HAP-1 (cell line): ENCODE measurements around the gene SEC23A.
"Not testable (repeated sequence)": the region's sequence is repeated elsewhere in the genome, so short reads cannot be mapped to it uniquely, and the experiment has no call there.

Experiments used
- DNase-seq, 2 experiments: peaks; one replicate each; pipeline ENCODE4 v3.0.0-alpha.2; 2016 to 2020; ENCODE audit warnings: low spot score in 2 of 2
- H3K27me3 ChIP-seq: fragments of 250-450 bp; sonication (Bioruptor Pico); 2 replicates; pipeline ENCODE4 v1.5.1; 2020; ENCODE audit warnings: low read depth, mild to moderate bottlenecking, moderate library complexity
- H3K36me3 ChIP-seq: fragments of 250-450 bp; sonication (Bioruptor Pico); replicated peaks from 2 replicates; pipeline ENCODE4 v1.5.1; 2020; ENCODE audit warnings: mild to moderate bottlenecking
- H3K4me1 ChIP-seq: fragments of 250-450 bp; sonication (Bioruptor Pico); 2 replicates; pipeline ENCODE4 v1.5.1; 2020; ENCODE audit warnings: mild to moderate bottlenecking
- H3K4me3 ChIP-seq: fragments of 250-450 bp; sonication (Bioruptor Pico); 2 replicates; pipeline ENCODE4 v1.5.1; 2020; ENCODE audit warnings: mild to moderate bottlenecking, moderate library complexity
- H3K9me3 ChIP-seq: fragments of 250-450 bp; sonication (Bioruptor Pico); 2 replicates; pipeline ENCODE4 v1.5.1; 2020; ENCODE audit warnings: mild to moderate bottlenecking, moderate library complexity
- in situ Hi-C: fragments of 300-500 bp; cut with MboI; formaldehyde crosslinking; loops from 3 replicates; pipeline ENCODE4 v1.14.3; 2020; ENCODE audit warnings: low sequenced_read_pairs, inconsistent platforms, mixed read lengths

SEC23A gene

DNA sequence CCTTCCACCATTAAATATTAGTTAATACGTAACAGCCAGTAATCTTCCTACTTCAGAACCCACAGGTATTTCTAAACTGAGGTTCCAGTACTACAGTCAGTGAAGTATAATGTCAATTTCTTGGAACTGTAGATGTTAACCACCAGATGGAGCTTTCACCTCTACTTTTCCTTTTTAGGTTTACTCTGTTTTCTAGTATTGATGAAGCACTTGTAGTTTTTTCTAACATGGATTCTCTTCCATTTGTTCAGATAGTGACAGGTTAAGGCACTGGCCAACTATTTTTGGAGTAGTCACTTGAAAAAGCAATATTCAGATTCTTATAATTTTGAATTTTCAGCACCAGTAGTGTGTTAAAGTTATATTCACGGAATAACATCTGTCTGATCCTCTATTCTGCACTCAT lies 4.6 kb upstream of the SEC23A start:
- DNase-seq = peak in 1 of 2 experiments; percentile 68
- in situ Hi-C loops = loop anchor here (5.0 to 10.0 kb wide), 2 partner anchors 65 to 267 kb away; partner anchors contain the start of gene TRAPPC6B
- H3K27me3 ChIP-seq = no peaks in the 10 kb centered on the region
- no peak overlapping the region for H3K4me3 ChIP-seq
- H3K9me3 ChIP-seq = no peaks in the 10 kb centered on the region
- H3K36me3 ChIP-seq = no peaks in the 10 kb centered on the region
- H3K4me1 ChIP-seq = peaks cover 34% of the 10 kb centered on the region

DNA sequence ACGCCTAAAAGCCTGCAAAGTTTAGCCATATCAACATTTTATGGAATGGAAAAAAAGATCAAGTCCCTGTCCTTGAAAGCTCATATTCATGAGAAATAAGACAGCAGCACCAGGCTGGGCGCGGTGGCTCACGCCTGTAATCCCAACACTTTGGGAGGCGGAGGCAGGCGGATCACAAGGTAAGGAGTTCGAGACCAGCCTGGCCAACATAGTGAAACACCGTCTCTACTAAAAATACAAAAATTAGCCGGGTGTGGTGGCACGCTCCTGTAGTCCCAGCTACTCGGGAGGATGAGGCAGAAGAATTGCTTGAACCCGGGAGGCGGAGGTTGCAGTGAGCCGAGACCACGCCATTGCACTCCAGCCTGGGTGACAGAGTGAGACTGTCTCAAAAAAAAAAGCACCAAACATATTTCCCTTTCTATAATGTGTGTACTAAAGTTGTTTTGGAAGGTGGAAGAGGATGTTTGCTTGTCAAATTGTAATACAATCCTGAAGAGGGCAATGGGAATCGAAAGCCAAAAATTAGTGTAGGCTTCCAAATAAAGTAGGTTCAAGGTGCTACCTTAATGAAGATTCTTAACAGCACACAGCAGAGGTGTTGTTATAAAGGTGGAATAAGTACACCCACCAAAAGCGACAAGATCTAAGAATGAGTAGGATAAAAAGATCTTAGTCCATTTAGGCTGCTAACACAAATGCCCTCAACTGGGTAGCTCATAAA lies 1.2 kb upstream of the SEC23A start:
- not testable (repeated sequence) for H3K9me3 ChIP-seq, H3K27me3 ChIP-seq, H3K36me3 ChIP-seq, DNase-seq
- in situ Hi-C loops = loop anchor here (10.0 kb wide), 1 partner anchor 271 kb away; no protein-coding TSS in a partner anchor
- Histone ChIP-seq H3K4me3 (peak overlapping the region; percentile 59), H3K4me1 (peaks cover 18% of the 10 kb centered on the region)

DNA sequence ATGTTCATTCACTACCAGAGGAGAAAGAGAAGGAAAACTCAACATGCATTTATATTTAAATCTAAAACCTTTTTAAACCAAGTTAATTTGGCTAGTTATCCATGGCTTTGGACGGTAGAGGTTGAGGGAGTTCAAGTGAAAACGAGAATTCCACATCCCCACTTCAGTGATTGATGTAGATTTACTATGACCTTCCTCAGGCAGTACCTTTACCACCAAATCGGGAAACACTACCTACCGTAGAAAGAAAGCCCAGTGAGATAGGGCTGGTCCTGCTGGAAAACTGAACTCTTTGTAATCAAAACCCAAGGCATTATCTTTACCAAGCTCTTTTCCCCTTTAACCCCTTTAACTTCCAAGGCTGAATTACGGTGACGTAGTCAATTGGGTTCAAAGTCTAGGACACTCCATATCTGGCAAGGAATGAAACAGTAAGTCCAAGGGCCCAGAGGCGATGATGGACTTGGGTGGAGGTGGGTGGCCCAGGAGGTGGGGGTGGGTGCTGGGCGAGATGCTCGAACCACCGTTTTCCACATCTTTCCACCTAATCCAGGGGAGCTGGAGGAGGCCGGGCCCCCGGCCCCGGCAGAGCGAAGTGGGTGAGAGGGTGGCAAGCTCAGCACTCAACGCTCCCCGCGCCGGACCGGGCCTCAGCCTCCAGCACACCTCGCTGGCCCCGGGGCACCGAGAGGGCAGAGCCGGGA lies 618 bp downstream of the SEC23A start:
- peak; percentile 30 to 46 for DNase-seq
- in situ Hi-C loops = loop anchor here (10.0 kb wide), 1 partner anchor 272 kb away; no protein-coding TSS in a partner anchor
- Histone ChIP-seq H3K9me3 (no peaks in the 10 kb centered on the region), H3K4me1 (peaks cover 17% of the 10 kb centered on the region), H3K27me3 (no peaks in the 10 kb centered on the region), H3K36me3 (no peaks in the 10 kb centered on the region; the same call in 1 of the 2 replicates), H3K4me3 (peak overlapping the region; percentile 59)

DNA sequence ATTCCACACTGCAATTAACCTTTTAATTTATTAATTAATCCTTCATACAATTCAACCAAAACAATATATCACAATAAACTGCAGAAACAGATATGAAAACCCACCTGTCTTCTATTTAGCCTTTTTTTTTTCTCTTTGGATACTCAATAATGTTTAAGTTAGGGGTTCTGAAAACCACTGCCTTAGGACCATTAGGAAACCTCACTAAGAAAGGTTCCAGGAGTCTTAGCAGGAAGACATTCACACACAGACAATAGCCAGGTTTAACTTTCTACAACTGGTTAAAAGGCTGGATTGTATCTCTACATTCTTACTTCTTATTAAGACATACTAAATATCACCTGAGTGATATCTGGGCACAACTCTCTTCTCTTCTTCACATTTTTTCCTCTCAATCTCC lies 3.3 kb downstream of the SEC23A start:
- Histone ChIP-seq H3K36me3 (peaks cover 3% of the 10 kb centered on the region), H3K9me3 (no peaks in the 10 kb centered on the region), H3K27me3 (no peaks in the 10 kb centered on the region), H3K4me1 (peaks cover 15% of the 10 kb centered on the region), H3K4me3 (no peak overlapping the region)
- DNase-seq = no peak
- in situ Hi-C loops = loop anchor here (10.0 kb wide), 1 partner anchor 275 kb away; no protein-coding TSS in a partner anchor

DNA sequence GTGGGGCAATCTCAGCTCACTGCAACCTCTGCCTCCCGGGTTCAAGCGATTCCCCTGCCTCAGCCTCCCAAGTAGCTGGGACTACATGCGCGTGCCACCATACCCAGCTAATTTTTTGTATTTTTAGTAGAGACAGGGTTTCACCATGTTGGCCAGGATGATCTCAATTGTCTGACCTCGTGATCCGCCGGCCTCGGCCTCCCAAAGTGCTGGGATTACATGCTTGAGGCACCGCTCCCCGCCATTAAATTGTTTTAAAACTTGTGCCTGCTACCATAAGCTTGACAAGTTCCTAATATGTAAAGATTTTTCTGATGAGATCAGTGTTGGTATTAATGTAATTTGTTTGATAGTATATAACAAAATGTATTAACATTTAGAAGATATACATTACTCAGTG lies 3.8 kb downstream of the SEC23A start:
- H3K9me3 ChIP-seq, H3K27me3 ChIP-seq, H3K4me3 ChIP-seq, in situ Hi-C loops, H3K36me3 ChIP-seq, DNase-seq: not testable (repeated sequence)
- peaks cover 15% of the 10 kb centered on the region for H3K4me1 ChIP-seq

DNA sequence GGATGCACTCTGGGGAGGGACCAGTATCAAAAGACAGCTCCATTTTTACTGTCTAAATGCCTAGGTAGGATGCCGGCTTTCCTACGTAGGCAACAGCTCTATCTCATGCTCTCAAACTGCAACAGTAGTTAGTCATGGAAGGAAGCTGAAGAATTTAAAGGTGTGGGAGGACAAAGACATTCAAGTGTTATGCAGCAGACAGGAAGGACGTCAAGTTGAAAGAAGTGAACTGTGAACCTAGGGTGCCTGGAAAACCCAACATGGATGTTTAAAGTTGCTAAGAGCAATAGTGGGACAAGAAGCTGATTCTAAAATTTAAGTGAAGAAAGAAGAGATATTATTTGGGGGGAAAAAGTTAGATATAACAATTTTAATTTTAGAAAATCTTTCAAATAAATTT lies 5.9 kb downstream of the SEC23A start:
- in situ Hi-C loops = no loop called here

GRCh38 chr14:39094515-39094914 lies 8.5 kb downstream of the SEC23A start:
- in situ Hi-C loops = no loop called here

More for the DNA sequence above, 5.9 kb downstream of the SEC23A start:
- no peak overlapping the region for H3K4me3 ChIP-seq
- no peak for DNase-seq
- peaks cover 24% of the 10 kb centered on the region for H3K36me3 ChIP-seq
- no peaks in the 10 kb centered on the region for H3K9me3 ChIP-seq
- no peaks in the 10 kb centered on the region for H3K27me3 ChIP-seq
- H3K4me1 ChIP-seq = peaks cover 11% of the 10 kb centered on the region

GRCh38 chr14:39091716-39092115 lies 11.3 kb downstream of the SEC23A start:
- peaks cover 59% of the 10 kb centered on the region for H3K36me3 ChIP-seq
- no peaks in the 10 kb centered on the region for H3K9me3 ChIP-seq
- no peaks in the 10 kb centered on the region for H3K4me1 ChIP-seq
- in situ Hi-C loops = no loop called here
- no peak for DNase-seq
- no peaks in the 10 kb centered on the region for H3K27me3 ChIP-seq
- H3K4me3 ChIP-seq = no peak overlapping the region

More at GRCh38 chr14:39094515-39094914, 8.5 kb downstream of the SEC23A start:
- H3K27me3 ChIP-seq = no peaks in the 10 kb centered on the region
- H3K4me3 ChIP-seq = no peak overlapping the region
- H3K9me3 ChIP-seq = no peaks in the 10 kb centered on the region
- DNase-seq = no peak
- peaks cover 2% of the 10 kb centered on the region; the same call in 1 of the 2 replicates for H3K4me1 ChIP-seq
- H3K36me3 ChIP-seq = peaks cover 50% of the 10 kb centered on the region

DNA sequence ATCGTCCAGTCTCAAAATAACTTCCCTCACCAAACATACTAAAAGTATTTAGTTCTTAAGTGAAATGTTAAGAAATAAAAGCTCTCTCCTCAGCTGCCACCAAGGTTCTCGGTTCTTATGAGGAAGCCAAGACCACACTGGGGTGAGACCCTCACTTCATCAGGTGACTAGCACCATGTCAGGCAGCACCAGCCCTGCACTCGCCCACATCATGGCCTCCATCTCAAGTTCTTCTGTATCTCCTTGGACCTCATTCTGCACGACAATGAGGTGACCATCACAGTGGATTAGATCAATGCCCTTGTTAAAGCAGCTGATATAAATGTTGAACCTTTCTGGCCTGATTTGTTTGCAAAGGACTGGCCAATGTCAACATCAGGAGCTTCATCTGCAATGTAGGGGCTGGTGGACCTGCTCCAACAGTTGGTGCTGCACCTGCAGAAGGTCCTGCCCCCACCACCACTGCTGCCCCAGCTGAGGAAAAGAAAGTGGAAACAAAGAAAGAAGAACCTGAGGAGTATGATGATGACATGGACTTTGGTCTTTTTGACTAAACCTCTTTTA lies 12.4 kb downstream of the SEC23A start:
- H3K4me3 ChIP-seq = no peak overlapping the region
- no peak for DNase-seq
- no peaks in the 10 kb centered on the region for H3K27me3 ChIP-seq
- H3K9me3 ChIP-seq = no peaks in the 10 kb centered on the region
- H3K4me1 ChIP-seq = no peaks in the 10 kb centered on the region
- in situ Hi-C loops = no loop called here
- H3K36me3 ChIP-seq = peaks cover 68% of the 10 kb centered on the region

DNA sequence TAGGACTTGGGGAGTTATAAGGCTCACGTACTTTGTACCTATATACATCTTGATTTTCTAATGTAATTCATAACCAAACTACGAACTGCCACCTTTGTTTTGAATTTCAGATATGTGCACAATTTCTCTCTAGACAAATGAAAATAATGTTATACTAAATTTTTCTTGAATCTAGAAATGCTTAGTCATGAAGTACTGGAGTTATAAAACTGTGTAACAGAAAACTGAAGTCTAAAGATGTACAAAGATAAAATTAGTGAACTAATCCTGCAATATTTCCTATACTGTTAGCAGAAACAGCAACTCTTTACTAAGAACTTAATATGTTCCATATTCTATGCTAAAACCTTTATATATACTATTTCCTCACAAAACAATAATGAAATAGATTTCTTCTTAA lies 15.5 kb downstream of the SEC23A start:
- Histone ChIP-seq H3K4me1 (no peaks in the 10 kb centered on the region), H3K27me3 (no peaks in the 10 kb centered on the region), H3K9me3 (no peaks in the 10 kb centered on the region), H3K4me3 (no peak overlapping the region), H3K36me3 (peaks cover 69% of the 10 kb centered on the region)
- no peak for DNase-seq
- in situ Hi-C loops = no loop called here

DNA sequence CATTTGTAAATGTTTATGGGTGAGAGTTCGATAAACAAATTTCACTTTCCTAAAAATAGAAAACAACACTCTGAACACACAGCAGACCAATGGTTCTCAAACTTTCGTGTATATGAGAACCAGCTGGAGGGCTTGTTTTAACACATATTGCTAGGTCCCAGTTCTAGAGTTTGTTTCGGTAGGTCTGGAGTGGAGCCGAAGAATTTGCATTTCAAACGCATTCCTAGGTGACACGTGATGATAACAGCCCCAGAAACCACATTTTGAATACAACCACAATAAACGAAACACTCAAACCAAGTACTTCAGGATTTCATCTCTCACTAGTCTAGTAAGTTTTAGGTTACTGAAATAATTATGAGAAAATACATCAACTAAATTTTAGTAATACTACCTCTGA lies 17.1 kb downstream of the SEC23A start:
- Histone ChIP-seq H3K4me3 (no peak overlapping the region), H3K9me3 (no peaks in the 10 kb centered on the region), H3K36me3 (peaks cover 58% of the 10 kb centered on the region), H3K4me1 (no peaks in the 10 kb centered on the region), H3K27me3 (no peaks in the 10 kb centered on the region)
- in situ Hi-C loops = no loop called here
- no peak for DNase-seq

- Histone ChIP-seq H3K9me3 (no peaks in the 10 kb centered on the region), H3K4me1 (no peaks in the 10 kb centered on the region), H3K4me3 (no peak overlapping the region), H3K27me3 (no peaks in the 10 kb centered on the region), H3K36me3 (peaks cover 65% of the 10 kb centered on the region)
- in situ Hi-C loops = no loop called here
- DNase-seq = no peak
Measured at GRCh38 chr14:39083127-39083526, 19.9 kb downstream of the SEC23A start.

GRCh38 chr14:39080886-39081285 lies 22.1 kb downstream of the SEC23A start:
- Histone ChIP-seq H3K4me3 (no peak overlapping the region), H3K27me3 (no peaks in the 10 kb centered on the region), H3K9me3 (no peaks in the 10 kb centered on the region), H3K4me1 (no peaks in the 10 kb centered on the region), H3K36me3 (peaks cover 62% of the 10 kb centered on the region)
- in situ Hi-C loops = no loop called here
- no peak for DNase-seq

- Histone ChIP-seq H3K36me3 (peaks cover 46% of the 10 kb centered on the region), H3K27me3 (no peaks in the 10 kb centered on the region), H3K9me3 (no peaks in the 10 kb centered on the region), H3K4me1 (no peaks in the 10 kb centered on the region), H3K4me3 (no peak overlapping the region)
- in situ Hi-C loops = no loop called here
- no peak for DNase-seq
Measured at GRCh38 chr14:39071096-39071495, 31.9 kb downstream of the SEC23A start.
